K562 (cell line): ENCODE data around the gene KRTAP19-5.

Experiments used
- EP300 ChIP-seq: IDR thresholded peaks from 2 replicates; pipeline ENCODE4 v1.6.1; 2012; ENCODE audit warnings: low read length, improper control_type of control experiment
- EZH2 ChIP-seq: IDR thresholded peaks from 2 replicates; pipeline ENCODE4 v1.6.1; 2012; ENCODE audit warnings: low read depth, mild to moderate bottlenecking, inconsistent platforms, low read length, borderline replicate concordance
- JUNB ChIP-seq: fragments of 450-650 bp; formaldehyde crosslinking; conservative IDR thresholded peaks from 2 replicates; pipeline ENCODE4 v1.4.0; 2020; ENCODE audit warnings: mild to moderate bottlenecking
- MXI1 ChIP-seq: IDR thresholded peaks from 2 replicates; pipeline ENCODE4 v1.6.1; 2011; ENCODE audit warnings: low read depth, mild to moderate bottlenecking, improper control_type of control experiment, low read length
- NFIC ChIP-seq: fragments of 450-650 bp; IDR thresholded peaks from 2 replicates; pipeline ENCODE4 v1.6.1; 2017; ENCODE audit warnings: mild to moderate bottlenecking, inconsistent platforms
- NFYB ChIP-seq: IDR thresholded peaks from 2 replicates; pipeline ENCODE4 v1.6.1; 2011; ENCODE audit warnings: mild to moderate bottlenecking, moderate library complexity; ENCODE audit not compliant: insufficient read length; ENCODE audit errors: extremely low read depth
- POLR2AphosphoS5 ChIP-seq: IDR thresholded peaks from 2 replicates; pipeline ENCODE4 v1.6.1; 2011; ENCODE audit warnings: mild to moderate bottlenecking, low read depth, low read length, moderate library complexity; ENCODE audit not compliant: control insufficient read depth, insufficient read depth
- SIN3A ChIP-seq, 2 experiments: fragments of 150-350 bp in 1 of 2; IDR thresholded peaks; 2 replicates each; pipeline ENCODE4 v1.6.1; 2011 to 2016; ENCODE audit warnings: borderline replicate concordance in 2 of 2, low read depth in 2 of 2, low read length in 2 of 2, mild to moderate bottlenecking in 2 of 2, moderate library complexity in 2 of 2; ENCODE audit not compliant: control insufficient read depth in 1 of 2
- YY1 ChIP-seq, 3 experiments: IDR thresholded peaks; 2 replicates each; pipeline ENCODE4 v1.6.1; 2011; ENCODE audit warnings: low read length in 2 of 3, mild to moderate bottlenecking in 2 of 3, moderate library complexity in 2 of 3, borderline replicate concordance in 1 of 3, control low read depth in 1 of 3, low read depth in 1 of 3; ENCODE audit not compliant: insufficient read depth in 3 of 3, insufficient replicate concordance in 2 of 3, control insufficient read depth in 1 of 3, insufficient read length in 1 of 3; ENCODE audit errors: extremely low read depth in 1 of 3
- ZNF197 ChIP-seq: fragments of 200-800 bp; sonication (Bioruptor generic); IDR thresholded peaks from 2 replicates; pipeline ENCODE4 v1.6.1; 2016; ENCODE audit warnings: low read depth, missing genetic modification characterization, missing compliant biosample characterization
- TF ChIP-seq, protein P1 (sequence below), 3 experiments: IDR thresholded peaks in 2 of 3; conservative IDR thresholded peaks in 1 of 3; 2 replicates each; pipeline ENCODE4 v1.5.1; 2011 to 2012; ENCODE audit warnings: low read length in 3 of 3, mild to moderate bottlenecking in 3 of 3, control low read depth in 2 of 3, improper control_type of control experiment in 1 of 3, inconsistent platforms in 1 of 3, low read depth in 1 of 3, mixed read lengths in 1 of 3, moderate library complexity in 1 of 3; ENCODE audit not compliant: insufficient read depth in 2 of 3
- TF ChIP-seq, protein P2 (sequence below): sonication (generic); formaldehyde crosslinking; IDR thresholded peaks from 2 replicates; pipeline ENCODE4 v1.8.0; 2022; ENCODE audit warnings: missing genetic modification reagents, mild to moderate bottlenecking, borderline replicate concordance

DNA sequence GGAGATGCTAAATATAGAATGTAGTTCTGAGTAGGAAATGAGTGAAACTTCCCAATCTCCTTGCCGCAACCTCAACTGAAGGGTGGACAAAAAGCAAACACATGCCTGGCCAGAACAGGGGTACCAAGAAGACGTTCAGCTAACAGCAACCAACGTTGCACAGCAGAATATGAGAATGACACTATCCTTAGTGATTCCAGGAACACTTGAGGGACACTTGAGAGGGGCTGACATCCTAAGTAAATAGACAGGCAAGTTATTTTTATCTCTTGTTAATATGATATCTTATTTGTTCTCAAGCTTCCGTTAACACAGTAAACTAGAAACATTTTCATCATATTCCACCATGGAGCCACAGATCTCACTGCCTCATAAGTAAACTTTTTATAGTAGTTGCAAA lies 22.7 kb downstream of the KRTAP19-5 start:
- TF ChIP-seq, protein P1, sequence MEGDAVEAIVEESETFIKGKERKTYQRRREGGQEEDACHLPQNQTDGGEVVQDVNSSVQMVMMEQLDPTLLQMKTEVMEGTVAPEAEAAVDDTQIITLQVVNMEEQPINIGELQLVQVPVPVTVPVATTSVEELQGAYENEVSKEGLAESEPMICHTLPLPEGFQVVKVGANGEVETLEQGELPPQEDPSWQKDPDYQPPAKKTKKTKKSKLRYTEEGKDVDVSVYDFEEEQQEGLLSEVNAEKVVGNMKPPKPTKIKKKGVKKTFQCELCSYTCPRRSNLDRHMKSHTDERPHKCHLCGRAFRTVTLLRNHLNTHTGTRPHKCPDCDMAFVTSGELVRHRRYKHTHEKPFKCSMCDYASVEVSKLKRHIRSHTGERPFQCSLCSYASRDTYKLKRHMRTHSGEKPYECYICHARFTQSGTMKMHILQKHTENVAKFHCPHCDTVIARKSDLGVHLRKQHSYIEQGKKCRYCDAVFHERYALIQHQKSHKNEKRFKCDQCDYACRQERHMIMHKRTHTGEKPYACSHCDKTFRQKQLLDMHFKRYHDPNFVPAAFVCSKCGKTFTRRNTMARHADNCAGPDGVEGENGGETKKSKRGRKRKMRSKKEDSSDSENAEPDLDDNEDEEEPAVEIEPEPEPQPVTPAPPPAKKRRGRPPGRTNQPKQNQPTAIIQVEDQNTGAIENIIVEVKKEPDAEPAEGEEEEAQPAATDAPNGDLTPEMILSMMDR (IDR thresholded peaks at IDR 0.05 in 2 of 3, conservative IDR thresholded peaks at IDR 0.05 in 1 of 3; ENCODE audit: insufficient read depth in 2 of 3, low read depth in 1 of 3, low read length in 3 of 3) = no peak
- TF ChIP-seq POLR2AphosphoS5 (no peak), MXI1 (no peak), JUNB (no peak), EZH2 (no peak), NFIC (no peak), YY1 (IDR thresholded peaks at IDR 0.05; ENCODE audit: borderline replicate concordance in 1 of 3, control insufficient read depth in 1 of 3, extremely low read depth in 1 of 3, insufficient read depth in 3 of 3, insufficient read length in 1 of 3, insufficient replicate concordance in 2 of 3, low read depth in 1 of 3, low read length in 2 of 3) (no peak), NFYB (no peak), SIN3A (IDR thresholded peaks at IDR 0.05; ENCODE audit: borderline replicate concordance in 2 of 2, control insufficient read depth in 1 of 2, low read depth in 2 of 2, low read length in 2 of 2) (no peak), EP300 (no peak), ZNF197 (no peak)
- TF ChIP-seq, protein P2, sequence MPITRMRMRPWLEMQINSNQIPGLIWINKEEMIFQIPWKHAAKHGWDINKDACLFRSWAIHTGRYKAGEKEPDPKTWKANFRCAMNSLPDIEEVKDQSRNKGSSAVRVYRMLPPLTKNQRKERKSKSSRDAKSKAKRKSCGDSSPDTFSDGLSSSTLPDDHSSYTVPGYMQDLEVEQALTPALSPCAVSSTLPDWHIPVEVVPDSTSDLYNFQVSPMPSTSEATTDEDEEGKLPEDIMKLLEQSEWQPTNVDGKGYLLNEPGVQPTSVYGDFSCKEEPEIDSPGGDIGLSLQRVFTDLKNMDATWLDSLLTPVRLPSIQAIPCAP (CRISPR knock-in tag) = no peak
